H1 (cell line): ENCODE results near the gene NXN.

Experiments used
- ATF3 ChIP-seq: IDR thresholded peaks from 2 replicates; pipeline ENCODE4 v1.6.1; 2011; ENCODE audit warnings: low read depth, mild to moderate bottlenecking, low read length; ENCODE audit not compliant: insufficient read depth
- BRCA1 ChIP-seq: IDR thresholded peaks from 2 replicates; pipeline ENCODE4 v1.6.1; 2012; ENCODE audit warnings: low read depth, low read length, improper control_type of control experiment
- CTCF ChIP-seq, 3 experiments: IDR thresholded peaks; 1 replicate in 2 of 3; 2 replicates in 1 of 3; pipeline versions ENCODE4 v1.5.1 to v1.6.1; 2011; ENCODE audit warnings: low read length in 3 of 3, mild to moderate bottlenecking in 3 of 3, inconsistent platforms in 2 of 3, low read depth in 1 of 3, moderate library complexity in 1 of 3; ENCODE audit not compliant: insufficient read depth in 1 of 3; ENCODE audit errors: control extremely low read depth in 1 of 3
- EZH2 ChIP-seq: fragments of 200-600 bp; sonication (generic); IDR thresholded peaks from 2 replicates; pipeline ENCODE4 v1.7.1; 2012; ENCODE audit warnings: low read depth, mild to moderate bottlenecking, moderate library complexity, low read length, inconsistent platforms; ENCODE audit not compliant: severe bottlenecking
- POLR2A ChIP-seq, 2 experiments: IDR thresholded peaks; 1 replicate in 1 of 2; 2 replicates in 1 of 2; pipeline ENCODE4 v1.6.1; 2011; ENCODE audit warnings: low read depth in 2 of 2, low read length in 2 of 2, mild to moderate bottlenecking in 2 of 2; ENCODE audit errors: control extremely low read depth in 1 of 2
- POLR2AphosphoS5 ChIP-seq: IDR thresholded peaks from 2 replicates; pipeline ENCODE4 v1.6.1; 2011; ENCODE audit warnings: low read depth, low read length
- TAF1 ChIP-seq: IDR thresholded peaks from 2 replicates; pipeline ENCODE4 v1.6.1; 2011; ENCODE audit warnings: mild to moderate bottlenecking, low read depth, low read length
- USF2 ChIP-seq: IDR thresholded peaks from 2 replicates; pipeline ENCODE4 v1.6.1; 2011; ENCODE audit warnings: low read length, improper control_type of control experiment
- YY1 ChIP-seq: IDR thresholded peaks from 2 replicates; pipeline ENCODE4 v1.6.1; 2011; ENCODE audit warnings: low read depth, mild to moderate bottlenecking, low read length
- ZNF274 ChIP-seq: IDR thresholded peaks from 2 replicates; pipeline ENCODE4 v1.7.0; 2012; ENCODE audit warnings: low read length, borderline replicate concordance; ENCODE audit errors: extremely low read depth

- no peak for TF ChIP-seq POLR2A (IDR thresholded peaks at IDR 0.05; ENCODE audit: control extremely low read depth in 1 of 2, low read depth in 2 of 2, low read length in 2 of 2)
- TF ChIP-seq CTCF (IDR thresholded peaks at IDR 0.05; ENCODE audit: control extremely low read depth in 1 of 3, insufficient read depth in 1 of 3, low read depth in 1 of 3, low read length in 3 of 3) = no peak
- no peak for TF ChIP-seq POLR2AphosphoS5
- TF ChIP-seq YY1 = no peak
- no peak for TF ChIP-seq EZH2
- TF ChIP-seq BRCA1 = no peak
- no peak for TF ChIP-seq TAF1
- no peak for TF ChIP-seq ZNF274
- TF ChIP-seq ATF3 = no peak
- no peak for TF ChIP-seq USF2
Measured at GRCh38 chr17:826778-827177, 152.8 kb downstream of the NXN start.
